HG03342 (cell line): ENCODE results near the gene SNORC.

Experiments used
- ATAC-seq: cut with Tn5 transposase; IDR thresholded peaks from one replicate; pipeline ENCODE4 v1.9.1; 2021; ENCODE audit warnings: mild to moderate bottlenecking, moderate library complexity; ENCODE audit not compliant: unreplicated experiment

The SNORC gene

GRCh38 chr2:232925153-232925820, 55.2 kb downstream of the SNORC start:
- no peak for ATAC-seq

GRCh38 chr2:232925821-232926156, 55.7 kb downstream of the SNORC start:
- no peak for ATAC-seq

GRCh38 chr2:232926431-232926939, 56.4 kb downstream of the SNORC start:
- ATAC-seq: no peak

DNA sequence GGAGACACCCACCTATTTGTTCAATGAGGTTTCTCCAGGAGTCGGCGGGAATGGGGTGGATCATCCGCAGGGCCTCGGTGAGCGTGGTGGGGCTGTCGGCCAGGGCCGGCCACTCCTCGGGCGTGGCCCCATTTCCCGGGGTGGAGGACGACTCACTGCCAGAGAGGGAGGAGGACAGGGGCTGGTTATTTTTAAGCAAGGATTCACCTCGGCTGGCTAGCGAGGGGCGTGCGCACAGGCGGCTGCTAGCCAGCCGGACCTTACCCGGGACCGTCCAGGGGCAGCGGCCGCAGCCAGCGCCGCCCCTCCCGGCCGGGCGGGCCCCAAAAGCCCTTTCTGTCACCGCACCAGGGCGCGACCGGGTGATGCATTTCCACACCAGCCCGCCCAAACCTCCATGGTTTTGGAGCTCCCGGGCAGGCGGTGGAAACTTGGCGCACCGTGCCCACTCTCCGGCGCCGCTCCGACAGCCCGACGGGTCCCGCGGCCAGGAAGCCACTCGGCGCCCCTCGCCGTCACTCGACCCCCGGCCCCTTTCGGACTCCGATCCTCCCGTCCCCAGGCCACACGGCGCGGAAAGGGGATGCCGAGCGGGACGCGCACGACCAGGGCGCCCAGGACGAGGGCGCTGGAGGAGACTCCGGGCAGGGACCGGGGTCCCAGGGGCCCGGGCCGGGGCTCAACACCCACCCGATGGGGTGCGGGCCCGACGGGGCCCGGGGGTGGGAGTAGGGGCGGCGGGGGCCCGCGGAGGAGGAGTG, 57.1 kb downstream of the SNORC start:
- no peak for ATAC-seq

DNA sequence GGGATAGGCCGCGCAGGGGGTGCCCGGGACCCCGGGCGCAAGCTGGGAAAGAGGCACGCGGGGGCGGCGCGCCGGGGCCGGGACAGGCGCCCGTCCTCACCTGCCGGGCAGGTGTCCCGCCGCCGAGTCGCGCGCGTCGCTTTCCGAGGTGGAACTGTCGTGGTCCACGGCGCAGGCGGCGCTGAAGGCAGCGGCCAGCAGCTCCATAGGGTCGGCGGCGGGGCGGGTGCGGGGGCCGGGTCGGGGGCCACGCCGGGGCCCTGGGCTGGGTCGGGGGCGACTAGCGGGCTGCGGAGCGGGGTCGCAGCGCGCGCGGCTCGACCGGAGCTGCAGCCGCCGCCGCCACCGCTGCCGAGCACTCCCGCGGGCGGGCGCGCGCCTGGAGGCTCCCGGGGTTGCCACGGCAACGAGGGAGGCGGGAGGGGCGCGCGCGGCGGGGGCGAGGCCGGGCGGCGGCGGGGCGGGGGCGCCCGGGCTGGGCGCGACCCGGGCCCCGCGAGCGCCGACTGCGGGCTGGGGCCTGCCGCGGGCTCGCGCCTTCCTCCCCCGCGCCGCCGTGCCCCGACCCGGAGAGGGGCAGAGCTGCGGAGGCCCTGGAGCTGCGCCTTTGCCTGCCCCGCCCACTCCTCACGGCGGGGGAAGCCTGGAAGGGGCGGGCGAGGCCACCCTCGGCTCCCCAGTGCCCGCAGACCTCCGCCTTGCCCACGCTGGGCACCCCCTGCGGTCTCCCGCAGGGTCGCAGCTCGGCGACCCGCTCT, 57.9 kb downstream of the SNORC start:
- ATAC-seq: no peak
